Stimulated activated CD8-positive, alpha-beta memory T cell treated with anti-CD3 and anti-CD28 coated beads, Interleukin-4, amount 100 ng/mL, for 48 hours (primary cell): Measurements from ENCODE around the gene ZHX3.
"Not testable (repeated sequence)": the region's sequence is repeated elsewhere in the genome, so short reads cannot be mapped to it uniquely, and the experiment has no call there.

Experiments used
- DNase-seq: peaks from one replicate; pipeline ENCODE4 v3.0.0-alpha.2; 2020

Gene ZHX3

DNA sequence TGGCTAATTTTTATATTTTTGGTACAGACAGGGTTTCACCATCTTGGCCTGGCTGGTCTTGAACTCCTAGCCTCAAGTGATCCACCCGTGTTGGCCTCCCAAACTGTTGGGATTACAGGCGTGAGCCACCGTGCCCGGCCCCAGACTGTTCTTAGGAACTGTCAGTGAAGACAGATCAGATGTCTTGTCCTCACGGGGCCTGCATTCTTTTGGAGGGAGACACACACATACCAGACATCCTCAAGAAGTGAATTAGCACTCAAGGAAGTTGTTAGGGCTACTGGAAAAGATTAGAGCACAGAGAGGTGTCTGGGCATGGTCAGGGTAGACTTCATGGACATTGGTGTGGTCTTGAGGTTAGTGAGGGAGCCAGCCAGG is 12.8 kb upstream of the ZHX3 start:
- no peak for DNase-seq

DNA sequence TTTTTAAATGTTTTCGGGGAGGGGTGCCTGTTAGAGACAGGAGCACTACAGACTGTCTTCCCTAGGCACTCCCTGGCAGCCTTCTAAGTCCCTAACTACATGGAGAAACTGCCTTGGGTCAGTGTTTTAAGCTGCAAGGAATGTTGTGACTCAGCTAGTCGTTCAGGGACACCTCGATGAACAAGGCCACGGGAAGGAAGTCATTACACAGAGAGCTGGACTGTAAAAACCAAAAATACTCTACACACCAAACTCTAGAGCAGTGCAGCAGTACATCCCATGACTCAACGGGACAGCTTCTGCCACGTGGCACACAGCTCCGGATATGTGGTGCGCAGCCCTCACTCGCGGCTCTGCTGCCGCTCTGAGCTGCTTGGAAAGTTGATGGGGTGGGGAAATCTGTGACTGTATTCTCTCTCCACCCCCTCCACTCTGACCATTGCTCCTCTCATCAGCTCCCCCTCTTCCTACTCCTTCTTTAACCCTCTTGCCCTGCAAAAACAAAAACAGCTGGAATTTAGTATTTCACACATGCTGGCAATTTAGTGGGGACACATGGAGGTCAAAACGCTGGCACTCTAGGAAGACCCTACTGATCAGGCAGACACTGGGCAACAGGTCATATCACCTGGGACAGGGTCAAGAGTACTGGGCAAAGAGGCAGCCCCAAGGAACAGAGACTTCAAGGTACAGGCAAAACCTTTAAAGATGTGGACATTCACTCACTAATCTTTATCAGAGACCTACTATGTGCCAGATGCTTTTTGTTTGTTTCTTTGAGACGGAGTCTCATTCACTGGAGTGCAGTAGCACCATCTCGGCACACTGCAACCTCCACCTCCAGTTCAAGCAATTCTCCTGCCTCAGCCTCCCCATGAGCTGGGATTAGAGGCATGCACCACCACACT is 12.2 kb upstream of the ZHX3 start:
- peak; percentile 67 for DNase-seq

DNA sequence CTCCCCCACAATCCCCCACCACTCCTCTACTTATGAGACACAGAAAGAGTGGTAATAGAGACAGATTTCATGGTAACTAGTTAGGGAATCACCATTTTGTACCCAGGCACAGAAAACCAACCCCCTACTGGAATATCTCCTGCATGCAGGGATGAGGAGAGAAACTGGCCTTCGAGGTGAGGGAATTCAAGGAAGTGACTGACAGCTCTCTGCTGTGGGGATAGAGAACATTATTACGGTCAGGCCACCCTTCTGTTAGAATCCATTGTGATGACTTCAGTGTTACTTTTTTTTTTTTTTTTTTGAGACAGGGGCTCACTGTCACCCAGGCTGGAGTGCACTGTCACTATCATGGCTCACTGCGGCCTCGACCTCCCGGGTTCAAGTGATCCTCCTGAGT is 9.6 kb upstream of the ZHX3 start:
- DNase-seq = no peak

GRCh38 chr20:41320976-41321375 is 3.4 kb upstream of the ZHX3 start:
- no peak for DNase-seq

GRCh38 chr20:41320441-41320840 is 2.9 kb upstream of the ZHX3 start:
- DNase-seq = no peak

DNA sequence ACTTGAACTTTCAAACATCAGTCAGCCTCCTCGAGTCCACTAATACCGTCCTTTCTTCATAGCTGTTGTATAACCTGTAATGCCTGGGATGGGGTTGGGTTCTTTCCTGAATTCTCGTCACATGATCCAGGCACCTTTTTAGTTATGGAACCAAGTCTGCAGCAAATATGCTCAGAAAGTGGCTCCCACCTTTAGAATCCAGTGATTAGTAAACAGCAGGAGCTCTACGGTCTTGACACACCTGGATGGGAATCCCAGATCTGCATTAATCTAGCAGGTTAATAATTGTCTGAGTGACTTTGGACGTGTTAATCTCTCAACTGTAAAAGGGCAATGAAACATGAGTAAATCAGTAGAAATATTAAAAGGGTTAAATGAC is 729 bp upstream of the ZHX3 start:
- no peak for DNase-seq

DNA sequence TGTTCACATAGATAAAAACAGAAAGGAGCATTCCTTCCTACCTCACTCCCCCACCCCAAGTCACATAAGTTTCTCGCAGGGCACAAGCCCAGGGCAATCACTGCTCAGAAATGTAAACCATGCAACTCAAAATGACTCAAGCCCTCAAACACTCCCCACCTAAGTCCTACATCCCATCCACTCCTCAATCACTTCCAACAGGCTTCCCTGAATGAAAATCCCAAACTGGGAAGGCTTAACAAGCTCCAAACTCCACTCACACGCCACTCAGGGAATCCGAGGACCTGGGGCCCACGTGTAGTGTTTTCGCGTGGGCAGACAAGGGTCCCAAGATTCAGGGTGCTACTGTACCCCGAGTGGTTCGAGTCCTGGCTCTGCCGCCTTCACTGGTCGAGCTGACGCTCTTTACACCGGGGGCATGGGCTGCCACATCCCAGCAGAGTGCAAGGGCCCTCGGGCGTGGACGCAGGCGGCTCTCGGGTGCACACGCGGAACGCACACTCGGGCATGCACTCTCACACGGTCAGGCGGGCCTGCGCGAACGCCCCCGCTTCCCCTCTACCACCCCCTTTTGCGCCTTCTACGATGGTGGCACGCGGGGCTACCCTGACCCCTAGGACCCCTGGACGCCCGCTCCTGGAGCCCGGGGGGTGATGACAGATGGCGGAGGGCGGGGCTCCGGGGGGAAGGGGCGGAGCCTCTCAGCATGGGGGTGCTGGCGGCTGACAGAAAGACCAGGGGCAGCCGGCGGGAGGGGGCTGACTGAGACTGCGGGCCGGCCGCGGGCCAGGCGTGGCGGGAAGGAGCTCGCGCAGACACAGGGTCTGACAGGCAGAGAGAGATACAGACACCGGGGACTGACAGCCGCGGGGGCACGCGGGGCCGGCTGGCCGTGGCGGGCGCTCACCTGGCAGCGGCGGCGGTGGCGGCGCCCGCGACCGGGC is 657 bp downstream of the ZHX3 start:
- peak; percentile 90 for DNase-seq

DNA sequence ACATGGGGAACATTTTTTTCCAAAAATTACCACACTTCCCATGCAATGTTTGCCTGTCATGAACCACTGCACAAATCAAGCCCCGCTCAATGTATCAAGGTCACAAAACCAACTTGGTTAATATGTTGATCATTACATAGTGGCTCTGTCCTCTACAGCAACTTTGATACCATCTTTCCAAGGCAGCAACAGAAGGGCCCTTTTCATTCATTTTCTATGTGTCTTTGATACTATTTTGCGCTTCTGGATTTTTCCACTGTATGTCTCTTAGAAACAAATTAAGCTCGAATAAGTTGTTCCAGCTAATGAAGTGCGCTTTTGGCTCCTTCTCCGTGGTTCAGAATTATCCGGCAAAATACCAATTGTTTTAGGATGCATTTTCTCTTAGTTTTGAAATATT is 1.5 kb downstream of the ZHX3 start:
- DNase-seq = no peak

DNA sequence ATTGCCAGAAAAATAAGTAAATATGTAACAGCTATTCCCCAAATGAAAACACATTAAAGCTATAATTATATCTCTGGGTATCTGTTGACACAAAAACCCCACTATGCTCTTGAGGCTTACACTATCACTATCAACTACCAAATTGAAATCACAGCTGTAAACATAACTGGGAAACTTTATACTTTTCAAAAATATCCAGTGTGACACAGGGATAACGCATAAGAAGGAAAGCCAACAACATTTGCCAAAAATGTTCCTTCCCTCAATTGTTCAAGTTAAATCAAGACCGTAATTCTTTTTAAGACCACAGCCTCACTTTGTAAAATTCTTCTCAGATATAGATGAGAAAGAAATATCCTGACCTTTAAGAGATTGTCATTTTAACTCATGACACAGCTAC is 3.1 kb downstream of the ZHX3 start:
- DNase-seq = no peak

GRCh38 chr20:41312009-41312408 is 5.5 kb downstream of the ZHX3 start:
- DNase-seq = not testable (repeated sequence)

DNA sequence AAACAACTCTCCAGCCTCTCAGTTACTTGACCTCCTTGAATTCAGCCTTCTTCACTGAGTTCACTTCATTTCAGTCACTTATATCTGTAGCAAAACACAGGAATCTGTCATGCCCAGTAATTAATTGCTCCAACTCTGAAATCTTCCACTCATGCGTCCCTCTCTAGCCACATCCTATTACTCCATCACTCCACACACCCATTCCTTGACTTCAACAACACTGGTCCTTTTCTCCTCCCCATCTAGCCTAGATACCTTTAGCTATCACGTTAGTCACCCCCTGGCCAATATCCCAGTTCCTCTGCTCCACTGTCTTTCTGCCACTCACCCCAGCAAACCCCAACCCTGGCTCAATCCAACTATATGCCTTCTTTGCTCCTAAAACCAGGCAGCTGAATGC is 7.7 kb downstream of the ZHX3 start:
- DNase-seq = no peak

DNA sequence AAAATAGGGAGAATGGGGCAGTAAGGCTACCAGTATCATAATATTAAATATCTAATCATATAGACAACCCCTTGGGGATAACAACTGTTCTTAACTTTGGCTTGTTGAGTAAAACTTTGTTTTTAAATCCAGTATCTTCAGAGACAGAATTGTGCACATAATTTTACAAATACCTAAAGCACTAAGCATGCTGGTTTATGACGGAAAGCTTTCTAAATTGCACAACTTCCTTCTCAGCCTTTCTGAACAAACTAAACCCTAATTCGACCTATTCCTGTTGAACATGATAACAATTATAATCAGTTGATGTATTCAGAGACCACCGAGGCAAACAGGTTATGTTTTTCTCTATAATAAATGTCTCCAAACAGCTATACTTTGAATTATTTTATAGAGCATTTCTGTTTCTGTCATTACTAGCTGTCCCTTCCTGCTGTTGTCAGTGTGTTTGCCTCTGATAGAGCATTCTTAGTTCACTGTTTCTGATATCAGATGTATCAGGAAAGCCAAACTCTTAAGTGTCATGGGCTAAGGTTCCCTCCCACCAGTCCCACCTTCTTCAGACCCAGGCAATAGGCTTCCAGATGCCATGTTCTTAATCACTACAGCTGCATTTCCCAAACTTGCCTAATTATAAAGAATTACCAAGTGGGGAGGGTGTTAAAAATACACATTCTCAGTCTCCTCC is 8.7 kb downstream of the ZHX3 start:
- no peak for DNase-seq

- DNase-seq = no peak
Measured at GRCh38 chr20:41308290-41308711, 9.2 kb downstream of the ZHX3 start.

- no peak for DNase-seq
Measured at GRCh38 chr20:41307021-41307420, 10.5 kb downstream of the ZHX3 start.

GRCh38 chr20:41306061-41306727 is 11.3 kb downstream of the ZHX3 start:
- DNase-seq = no peak

DNA sequence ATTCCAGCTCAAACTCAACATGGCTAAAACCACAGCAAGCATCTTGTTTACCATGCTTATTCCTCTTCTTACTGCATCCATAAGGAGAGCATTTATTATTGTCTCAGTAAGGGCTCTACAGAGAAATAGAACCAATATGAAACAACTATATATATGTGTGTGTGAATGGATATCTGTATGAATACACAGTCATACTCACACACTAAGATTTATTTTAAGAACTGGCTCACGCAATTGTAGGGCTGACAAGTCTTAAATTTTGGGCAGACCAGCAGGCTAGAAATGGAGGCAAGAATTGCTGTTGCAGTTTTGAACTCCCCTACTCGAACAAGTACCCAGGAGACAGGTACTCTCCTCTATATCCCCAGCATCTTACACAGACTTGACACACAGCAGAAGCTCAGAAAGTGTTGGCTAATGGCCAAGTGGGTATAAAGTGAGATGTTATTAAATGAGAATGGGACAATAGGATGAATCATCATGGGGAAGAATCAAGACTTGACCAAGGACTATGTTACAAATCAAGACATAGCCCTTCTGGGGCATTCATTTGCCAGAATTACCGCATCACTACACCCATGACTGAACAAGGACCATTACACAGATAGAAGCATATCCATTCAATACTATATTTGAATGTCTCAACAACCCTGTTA is 13.0 kb downstream of the ZHX3 start:
- no peak for DNase-seq

- no peak for DNase-seq
Measured at GRCh38 chr20:41304002-41304401, 13.5 kb downstream of the ZHX3 start.

- DNase-seq = no peak
Measured at GRCh38 chr20:41300886-41301285, 16.6 kb downstream of the ZHX3 start.

- no peak for DNase-seq
Measured at GRCh38 chr20:41300383-41300782, 17.1 kb downstream of the ZHX3 start.

GRCh38 chr20:41299899-41300298 is 17.6 kb downstream of the ZHX3 start:
- no peak for DNase-seq

DNA sequence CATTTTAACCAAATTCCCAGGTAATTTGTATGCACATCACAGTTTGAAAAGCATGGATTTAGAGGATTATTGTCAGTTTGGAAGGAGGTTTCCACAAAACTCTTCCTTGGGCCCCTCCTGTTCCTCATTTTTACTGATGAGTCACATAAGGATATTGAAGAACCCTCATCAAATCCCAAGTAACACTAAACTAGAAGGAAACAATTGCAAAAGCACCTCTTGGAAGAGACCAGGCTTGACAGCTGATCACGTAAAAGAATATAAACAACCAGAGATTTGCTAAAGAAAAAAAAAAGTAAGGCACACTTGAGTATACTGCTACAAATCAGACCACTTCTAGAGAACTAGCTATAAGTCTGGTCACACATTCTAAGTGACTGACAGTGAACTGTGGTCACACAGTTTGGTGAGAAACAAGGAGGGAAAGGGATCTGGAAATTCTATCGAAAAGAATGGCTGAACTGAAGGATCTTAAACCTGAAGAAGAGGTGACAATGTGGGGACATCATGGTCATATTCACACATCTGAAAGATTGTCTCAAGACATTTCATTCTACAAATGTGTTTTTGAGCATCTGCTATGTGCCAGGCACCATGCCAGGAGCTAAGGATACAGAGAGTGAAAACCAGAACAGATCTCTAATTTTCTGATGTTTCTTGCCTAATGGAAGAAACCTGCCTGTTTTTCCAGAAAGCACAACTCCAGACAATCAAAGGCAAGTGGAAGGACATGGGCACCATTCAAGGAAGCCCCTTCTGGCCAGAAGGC is 24.1 kb downstream of the ZHX3 start:
- no peak for DNase-seq
